GM23248 (cell line): Measurements from ENCODE around the gene G0S2.

Experiments
- EZH2 ChIP-seq: fragments of 200-600 bp; sonication (generic); IDR thresholded peaks from 2 replicates; pipeline ENCODE4 v1.6.1; 2018; ENCODE audit warnings: antibody characterized with exemption, mild to moderate bottlenecking; ENCODE audit not compliant: insufficient read depth, poor library complexity, severe bottlenecking
- EZH2phosphoT487 ChIP-seq: fragments of 200-600 bp; sonication (generic); IDR thresholded peaks from 2 replicates; pipeline ENCODE4 v1.6.1; 2018; ENCODE audit warnings: antibody characterized with exemption, moderate library complexity, mild to moderate bottlenecking, low read depth; ENCODE audit not compliant: insufficient read depth

GRCh38 chr1:209667708-209668107 is 7.5 kb upstream of the G0S2 start:
- TF ChIP-seq EZH2 (no peak), EZH2phosphoT487 (no peak)
